HL-60 (cell line): ENCODE results near the gene CACNA2D1.

Experiments
- DNase-seq, 2 experiments: peaks; one replicate each; pipeline ENCODE4 v3.0.0-alpha.2; 2010 to 2020; ENCODE audit warnings: low read depth in 1 of 2, low spot score in 1 of 2
- H3K27ac ChIP-seq: fragments of 250-450 bp; sonication (Bioruptor Pico); replicated peaks from 2 replicates; pipeline ENCODE4 v1.5.1; 2020; ENCODE audit warnings: mild to moderate bottlenecking, moderate library complexity
- H3K27me3 ChIP-seq: fragments of 250-450 bp; sonication (Bioruptor Pico); 2 replicates; pipeline ENCODE4 v1.5.1; 2021; ENCODE audit warnings: mild to moderate bottlenecking, moderate library complexity; ENCODE audit not compliant: insufficient read depth, poor library complexity, severe bottlenecking
- H3K4me3 ChIP-seq: replicated peaks from 2 replicates; pipeline ENCODE4 v1.5.1; 2011; ENCODE audit warnings: mild to moderate bottlenecking, control low read depth, low read length; ENCODE audit not compliant: insufficient read depth
- CTCF ChIP-seq: IDR thresholded peaks from one replicate; pipeline ENCODE4 v1.5.1; 2011; ENCODE audit warnings: low read length, control low read depth, inconsistent platforms; ENCODE audit not compliant: insufficient read depth
- GABPA ChIP-seq: IDR thresholded peaks from 2 replicates; pipeline ENCODE4 v1.6.1; 2012; ENCODE audit warnings: low read depth
- POLR2AphosphoS5 ChIP-seq: IDR thresholded peaks from 2 replicates; pipeline ENCODE4 v1.6.1; 2012; ENCODE audit warnings: low read depth
- SPI1 ChIP-seq: IDR thresholded peaks from 2 replicates; pipeline ENCODE4 v1.6.1; 2012; ENCODE audit warnings: low read depth, mild to moderate bottlenecking, borderline replicate concordance
- TF ChIP-seq, protein P1 (sequence below): IDR thresholded peaks from 2 replicates; pipeline ENCODE4 v1.6.1; 2012; ENCODE audit warnings: low read depth; ENCODE audit not compliant: insufficient replicate concordance

The CACNA2D1 gene

DNA sequence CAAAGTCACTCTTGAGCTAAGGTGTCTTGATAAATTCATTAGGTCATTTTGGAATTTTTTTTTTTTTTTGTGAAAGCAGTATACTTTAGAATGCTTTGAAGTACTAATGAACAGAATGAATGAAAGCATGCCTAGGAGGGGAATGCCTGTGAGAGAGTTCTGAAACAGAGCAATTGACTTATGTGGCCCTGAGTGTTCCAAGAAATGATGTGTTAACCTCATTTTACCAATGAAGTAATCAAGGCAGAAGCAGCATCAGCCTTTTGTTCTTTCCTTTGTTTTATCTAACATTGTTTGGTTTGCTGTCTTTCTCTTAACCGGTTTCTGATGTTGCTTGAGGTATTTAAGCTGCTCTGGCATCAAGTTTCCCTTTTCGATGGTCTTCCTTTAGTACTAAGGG lies 519.1 kb downstream of the CACNA2D1 start:
- no peaks in the 10 kb centered on the region for H3K27me3 ChIP-seq
- DNase-seq, result no peak
- H3K27ac ChIP-seq, result no peak overlapping the region
- H3K4me3 ChIP-seq, result no peak overlapping the region
- TF ChIP-seq CTCF, result no peak
- TF ChIP-seq POLR2AphosphoS5, result no peak
- TF ChIP-seq GABPA, result no peak
- TF ChIP-seq, protein P1, sequence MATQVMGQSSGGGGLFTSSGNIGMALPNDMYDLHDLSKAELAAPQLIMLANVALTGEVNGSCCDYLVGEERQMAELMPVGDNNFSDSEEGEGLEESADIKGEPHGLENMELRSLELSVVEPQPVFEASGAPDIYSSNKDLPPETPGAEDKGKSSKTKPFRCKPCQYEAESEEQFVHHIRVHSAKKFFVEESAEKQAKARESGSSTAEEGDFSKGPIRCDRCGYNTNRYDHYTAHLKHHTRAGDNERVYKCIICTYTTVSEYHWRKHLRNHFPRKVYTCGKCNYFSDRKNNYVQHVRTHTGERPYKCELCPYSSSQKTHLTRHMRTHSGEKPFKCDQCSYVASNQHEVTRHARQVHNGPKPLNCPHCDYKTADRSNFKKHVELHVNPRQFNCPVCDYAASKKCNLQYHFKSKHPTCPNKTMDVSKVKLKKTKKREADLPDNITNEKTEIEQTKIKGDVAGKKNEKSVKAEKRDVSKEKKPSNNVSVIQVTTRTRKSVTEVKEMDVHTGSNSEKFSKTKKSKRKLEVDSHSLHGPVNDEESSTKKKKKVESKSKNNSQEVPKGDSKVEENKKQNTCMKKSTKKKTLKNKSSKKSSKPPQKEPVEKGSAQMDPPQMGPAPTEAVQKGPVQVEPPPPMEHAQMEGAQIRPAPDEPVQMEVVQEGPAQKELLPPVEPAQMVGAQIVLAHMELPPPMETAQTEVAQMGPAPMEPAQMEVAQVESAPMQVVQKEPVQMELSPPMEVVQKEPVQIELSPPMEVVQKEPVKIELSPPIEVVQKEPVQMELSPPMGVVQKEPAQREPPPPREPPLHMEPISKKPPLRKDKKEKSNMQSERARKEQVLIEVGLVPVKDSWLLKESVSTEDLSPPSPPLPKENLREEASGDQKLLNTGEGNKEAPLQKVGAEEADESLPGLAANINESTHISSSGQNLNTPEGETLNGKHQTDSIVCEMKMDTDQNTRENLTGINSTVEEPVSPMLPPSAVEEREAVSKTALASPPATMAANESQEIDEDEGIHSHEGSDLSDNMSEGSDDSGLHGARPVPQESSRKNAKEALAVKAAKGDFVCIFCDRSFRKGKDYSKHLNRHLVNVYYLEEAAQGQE, result no peak
- no peak for TF ChIP-seq SPI1

- DNase-seq, result no peak
- TF ChIP-seq GABPA (no peak), SPI1 (no peak), POLR2AphosphoS5 (no peak), CTCF (no peak)
- TF ChIP-seq, protein P1, result no peak
- Histone ChIP-seq H3K27me3 (no peaks in the 10 kb centered on the region), H3K27ac (no peak overlapping the region), H3K4me3 (no peak overlapping the region)
Observed at GRCh38 chr7:81919494-81919893, 524.1 kb downstream of the CACNA2D1 start.

DNA sequence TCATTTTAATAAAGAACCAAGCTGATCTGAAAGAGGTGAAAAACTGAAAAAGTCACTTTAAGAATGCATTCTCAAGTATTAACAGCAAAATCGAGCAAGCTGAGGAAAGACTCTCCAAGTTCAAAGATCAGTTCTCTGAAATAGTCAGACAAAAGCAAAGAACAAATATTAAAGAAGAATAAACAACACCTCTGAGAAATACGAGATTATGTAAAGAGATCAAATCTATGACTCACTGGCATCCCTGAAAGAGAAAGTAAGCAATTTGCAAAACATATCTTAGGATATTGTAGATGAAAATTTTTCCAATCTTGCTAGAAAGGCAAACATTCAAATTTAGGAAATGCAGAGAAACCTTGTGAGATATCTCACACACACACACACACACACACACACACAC lies 535.4 kb downstream of the CACNA2D1 start:
- TF ChIP-seq, protein P1, result no peak
- TF ChIP-seq SPI1, result no peak
- no peak for TF ChIP-seq GABPA
- TF ChIP-seq CTCF, result no peak
- no peak for TF ChIP-seq POLR2AphosphoS5
- Histone ChIP-seq H3K27me3 (no peaks in the 10 kb centered on the region), H3K27ac (no peak overlapping the region), H3K4me3 (no peak overlapping the region)
- DNase-seq, result no peak
